Fibroblast of skin of left biceps (primary cell): ENCODE results near the gene FUNDC2.

Experiments used
- DNase-seq, 2 experiments: peaks; one replicate each; pipeline ENCODE4 v3.0.0-alpha.2; 2013; ENCODE audit warnings: low read depth in 2 of 2

FUNDC2 gene

DNA sequence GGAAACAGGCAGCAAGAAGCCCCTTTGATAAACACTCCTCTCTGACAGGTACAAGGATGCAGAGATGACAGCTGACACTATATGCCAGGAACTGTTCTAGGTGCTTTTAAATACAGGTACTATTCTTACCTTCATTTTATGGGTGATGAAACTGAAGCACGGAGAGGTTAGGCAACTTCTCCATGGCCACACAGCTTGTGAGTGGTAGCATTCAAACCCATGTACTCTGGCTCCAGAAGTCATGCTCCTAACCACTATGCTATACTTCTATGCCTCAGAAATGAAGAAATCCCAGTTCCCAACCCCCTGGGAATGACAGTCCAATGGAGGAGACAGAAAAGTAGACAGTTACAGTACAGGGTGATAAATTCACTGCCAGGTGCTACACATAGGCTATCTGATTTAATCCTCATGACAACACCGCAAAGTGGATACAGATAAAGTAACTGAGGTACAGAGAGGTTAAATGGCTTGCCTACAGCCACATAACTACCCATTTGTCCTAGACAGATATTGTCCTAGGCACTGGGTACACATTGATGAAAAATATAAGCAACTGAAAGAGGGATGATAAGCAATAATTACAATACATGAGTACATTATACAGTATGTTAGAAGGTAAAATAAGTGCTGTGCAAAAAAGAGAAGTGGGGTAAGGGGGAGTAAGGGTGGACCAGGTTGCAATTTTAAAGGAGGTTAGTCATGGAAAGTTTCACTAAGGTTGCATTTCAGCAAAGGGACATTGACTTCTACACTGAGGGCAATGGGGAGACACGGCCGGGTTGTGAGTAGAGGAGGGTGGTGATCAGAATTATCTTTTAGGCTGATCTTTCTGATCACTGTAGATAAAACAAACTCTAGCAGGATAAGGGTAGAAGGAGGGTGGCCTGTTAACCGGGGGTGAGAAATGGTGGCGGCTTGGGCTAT lies 2.5 kb upstream of the FUNDC2 start:
- DNase-seq, result no peak

DNA sequence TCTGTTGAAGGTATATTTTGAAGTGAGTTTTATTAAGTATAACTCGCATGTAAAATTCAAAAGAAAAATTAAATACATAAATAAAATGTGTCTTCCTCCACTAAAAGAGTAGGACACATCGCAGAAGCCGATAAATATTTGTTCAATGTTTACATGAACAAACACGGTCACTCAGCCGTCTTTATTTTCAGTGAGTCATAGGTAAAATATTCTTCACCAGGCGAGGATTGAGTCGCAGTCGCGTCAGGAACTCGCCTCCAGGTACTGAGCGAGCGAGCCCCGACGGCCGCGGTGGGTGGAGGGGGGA lies 271 bp upstream of the FUNDC2 start:
- DNase-seq, result no peak

DNA sequence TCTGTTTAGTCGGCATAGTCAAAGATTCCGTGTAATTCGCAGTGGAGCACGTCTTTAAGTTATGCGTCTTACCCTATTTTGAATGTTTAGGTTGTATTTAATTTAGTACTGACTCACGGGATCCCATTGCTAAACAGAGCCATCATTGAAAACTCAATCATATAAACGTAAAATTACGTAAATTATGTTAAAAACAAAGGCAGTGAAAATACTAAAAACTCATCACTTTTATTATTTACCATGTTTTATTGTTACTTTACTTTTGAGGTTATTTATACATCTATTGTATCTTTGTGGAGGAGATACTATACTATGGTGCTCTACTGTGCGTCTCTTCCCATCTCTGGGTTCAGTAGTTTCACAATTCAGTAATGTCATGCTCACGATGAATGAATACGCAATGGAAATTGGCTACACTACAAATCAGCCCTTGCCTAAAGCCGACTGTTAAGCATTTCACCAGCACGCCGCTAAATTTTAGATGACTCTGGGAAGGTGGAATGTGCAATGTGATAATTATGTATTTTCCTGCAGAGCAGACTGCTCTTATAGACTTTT lies 944 bp downstream of the FUNDC2 start:
- peak; percentile 33 to 37 for DNase-seq

DNA sequence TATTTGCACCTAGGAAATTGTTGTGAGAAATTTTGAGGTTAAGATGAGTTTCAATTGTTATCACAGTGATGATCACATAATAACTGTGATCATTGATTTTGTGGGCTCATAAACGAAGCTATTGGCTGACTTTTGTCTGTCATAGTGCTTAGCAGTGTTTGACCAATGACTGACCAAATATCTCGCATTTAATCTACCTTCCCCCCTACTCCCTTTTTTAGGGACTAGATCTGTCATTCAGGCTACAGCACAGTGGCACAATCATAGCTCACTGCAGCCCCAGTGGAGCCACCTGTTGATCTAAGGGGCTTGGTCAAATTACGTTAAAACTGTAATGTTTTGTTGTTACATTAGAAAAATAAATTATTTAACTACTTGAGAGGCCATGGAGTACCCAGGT lies 1.5 kb downstream of the FUNDC2 start:
- no peak for DNase-seq

DNA sequence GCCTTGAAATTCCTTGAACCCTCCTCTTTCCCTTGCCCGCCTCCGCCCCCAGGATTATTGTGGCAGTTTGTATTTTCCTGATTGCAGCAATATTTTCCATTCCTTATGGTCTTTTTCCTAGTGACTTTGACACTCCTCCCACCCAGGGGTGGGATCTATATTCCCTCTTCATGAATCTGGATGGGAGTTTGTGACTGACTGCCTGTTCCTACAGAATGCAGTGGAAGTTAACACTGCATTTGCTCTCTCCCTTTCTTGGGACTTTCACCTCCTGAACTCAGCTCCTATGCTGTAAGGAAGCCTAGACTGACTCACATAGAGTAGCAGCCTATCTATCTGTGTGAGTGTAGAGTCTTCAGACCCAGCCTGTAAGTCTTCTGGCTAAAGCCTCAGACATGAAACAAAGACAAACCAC lies 2.2 kb downstream of the FUNDC2 start:
- no peak for DNase-seq

DNA sequence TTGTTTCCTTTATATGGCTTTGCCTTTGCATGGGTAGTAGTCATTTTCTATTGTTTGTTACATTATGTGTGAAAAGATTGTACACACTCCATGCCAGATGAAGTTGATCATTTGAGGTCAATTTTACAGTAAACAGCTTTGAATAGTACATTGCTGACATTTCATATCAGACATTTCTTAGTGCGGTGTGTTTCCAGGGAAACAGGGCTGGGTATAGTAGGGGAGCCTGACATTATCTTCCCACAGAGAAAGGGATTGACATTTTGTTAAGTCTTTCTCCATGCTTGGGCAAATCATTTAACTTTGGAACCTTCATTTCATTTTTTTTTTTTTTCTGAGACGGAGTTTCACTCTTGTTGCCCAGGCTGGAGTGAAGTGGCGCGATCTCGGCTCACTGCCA lies 5.0 kb downstream of the FUNDC2 start:
- no peak for DNase-seq

DNA sequence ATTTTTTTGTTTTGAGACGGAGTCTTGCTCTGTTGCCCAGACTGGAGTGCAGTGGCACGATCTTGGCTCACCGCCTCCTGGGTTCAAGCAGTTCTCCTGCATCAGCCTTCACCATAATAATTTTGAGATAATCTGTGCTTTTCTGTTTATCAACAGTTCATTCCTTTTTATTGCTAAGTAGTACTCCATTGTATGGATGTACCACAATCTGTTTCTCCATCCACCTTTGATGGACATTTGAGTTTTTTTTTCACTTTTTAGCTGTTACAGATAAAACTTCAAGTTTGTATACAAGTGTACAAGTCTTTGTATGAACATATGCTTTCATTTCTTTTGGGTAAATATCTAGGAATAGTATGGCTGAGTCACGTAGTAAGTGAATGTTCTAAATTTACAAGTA lies 9.0 kb downstream of the FUNDC2 start:
- no peak for DNase-seq

DNA sequence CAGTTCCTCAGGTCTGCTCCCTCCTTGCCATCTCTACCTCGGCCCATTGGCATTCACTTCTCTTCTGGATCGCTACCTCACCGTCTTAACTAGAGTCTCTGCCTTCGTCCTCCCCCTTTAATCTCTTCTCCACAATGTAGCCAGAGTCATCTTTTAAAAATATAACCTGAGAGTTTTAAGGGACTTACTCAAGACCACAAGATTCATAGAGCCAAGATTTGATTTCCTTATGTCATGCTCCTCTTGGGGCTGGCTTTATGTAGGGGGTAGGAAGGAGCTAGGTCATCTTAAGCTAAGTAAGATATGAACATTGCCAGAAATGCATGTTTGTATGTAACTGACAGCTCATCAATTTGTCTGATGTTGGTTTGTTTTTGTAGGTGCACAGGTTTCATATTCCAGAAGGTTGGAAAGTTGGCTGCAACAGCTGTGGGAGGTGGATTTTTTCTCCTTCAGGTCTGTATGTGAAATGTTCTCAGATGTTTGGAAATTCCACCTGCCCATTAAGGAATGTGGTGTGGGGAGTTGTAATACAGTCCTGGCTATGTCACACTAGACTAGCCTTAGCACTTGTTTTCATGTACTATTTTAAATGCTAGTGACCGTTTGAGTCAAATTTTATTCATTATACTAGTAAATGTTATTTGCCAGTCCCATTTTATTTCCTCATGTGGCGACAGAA lies 19.6 kb downstream of the FUNDC2 start:
- DNase-seq, result no peak

DNA sequence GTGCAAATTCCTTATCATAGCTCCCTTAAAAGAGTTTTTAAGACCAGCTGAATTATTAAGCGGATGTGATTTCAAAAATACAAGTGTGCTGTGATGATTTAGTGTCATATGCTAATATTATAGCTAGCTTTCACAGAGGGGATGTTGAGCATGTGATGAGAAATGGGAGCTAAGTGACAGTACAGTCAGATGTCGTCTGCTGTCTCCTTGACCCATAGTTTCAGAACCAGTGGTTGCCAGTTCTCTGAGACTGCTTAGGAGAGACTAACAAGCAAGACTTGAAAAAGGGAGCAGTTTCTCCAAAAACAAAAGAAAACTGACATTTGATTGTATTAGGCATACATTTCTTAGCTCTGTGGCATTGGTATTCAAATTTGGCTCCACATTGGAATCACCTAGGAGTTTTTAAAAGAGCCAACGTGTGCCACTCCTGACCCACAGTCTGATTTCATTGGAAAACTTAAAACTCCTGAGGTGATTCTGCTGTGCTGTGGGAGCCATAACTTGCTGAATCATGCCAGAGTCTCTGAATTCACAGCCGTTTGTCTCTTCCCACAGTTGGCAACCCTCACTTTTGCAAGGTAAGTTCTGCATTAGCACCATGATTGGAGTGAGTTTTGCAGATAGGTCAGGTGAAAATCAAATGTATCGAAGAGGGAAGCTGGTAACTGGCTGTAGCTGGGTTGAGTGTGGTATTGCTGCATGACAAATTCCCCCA lies 20.3 kb downstream of the FUNDC2 start:
- DNase-seq, result no peak

DNA sequence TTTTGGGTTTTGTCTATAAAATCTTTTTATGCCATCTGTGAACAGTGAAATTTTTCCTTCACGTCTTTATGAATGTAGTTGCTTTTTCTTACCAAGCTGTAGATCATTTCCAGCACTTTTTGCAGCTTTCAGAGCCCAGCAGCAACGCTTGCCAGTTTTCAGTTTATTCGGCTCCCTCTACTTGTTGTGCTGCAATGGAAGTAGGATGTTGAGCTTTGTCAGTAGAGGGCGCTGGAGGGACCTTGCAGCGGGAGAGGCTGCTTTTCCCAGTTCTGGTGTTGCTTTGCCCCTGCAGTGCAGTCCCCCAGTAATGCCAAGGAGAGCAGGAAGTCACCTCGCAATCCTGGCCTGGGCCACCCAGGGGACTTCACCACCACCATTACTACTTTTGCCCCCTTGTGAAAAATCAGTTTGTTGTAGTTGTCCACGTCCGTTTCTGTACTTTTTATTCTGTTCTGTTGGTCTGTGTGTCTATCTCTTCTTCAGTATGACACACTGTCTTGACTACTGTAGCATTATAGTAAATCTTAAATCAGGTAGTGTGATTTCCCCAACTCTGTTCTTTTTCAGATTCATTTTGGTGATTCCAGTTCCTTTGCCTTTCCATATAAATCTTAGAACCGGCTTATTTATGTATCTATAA lies 22.5 kb downstream of the FUNDC2 start:
- no peak for DNase-seq

DNA sequence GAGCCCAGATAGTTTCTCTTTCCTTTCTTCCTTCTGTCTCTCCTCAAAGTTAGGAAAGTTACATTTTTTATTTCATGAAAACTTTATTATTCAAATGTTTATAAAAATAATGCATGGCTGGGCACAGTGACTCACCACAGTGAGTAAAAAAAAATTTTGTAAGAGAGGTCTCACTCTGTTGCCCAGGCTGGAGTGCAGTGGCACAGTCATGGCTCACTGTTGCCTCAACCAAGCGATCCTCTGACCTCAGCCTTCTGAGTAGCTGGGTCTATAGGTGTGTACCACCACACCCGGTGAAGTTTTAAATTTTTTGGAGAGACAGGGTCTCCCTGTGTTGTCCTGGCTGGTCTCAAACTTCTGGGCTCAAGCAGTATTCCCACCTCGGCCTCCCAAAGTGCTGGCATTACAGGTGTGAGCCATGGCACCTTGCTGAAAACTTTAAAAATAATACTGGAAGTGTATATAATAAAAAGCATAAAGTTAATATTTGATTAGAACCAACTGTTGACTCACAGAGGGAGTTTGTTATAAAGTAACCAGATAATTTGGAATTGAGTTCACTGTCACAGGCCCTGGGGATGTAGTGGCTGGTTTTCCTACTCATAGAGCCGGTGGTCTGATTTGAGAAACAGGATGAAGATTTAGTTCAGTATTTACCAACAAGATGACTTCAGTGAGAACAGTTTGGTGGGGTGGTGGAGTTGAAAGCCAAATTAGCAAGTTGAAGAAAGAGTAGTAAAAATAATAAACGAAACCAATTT lies 26.3 kb downstream of the FUNDC2 start:
- DNase-seq, result no peak

DNA sequence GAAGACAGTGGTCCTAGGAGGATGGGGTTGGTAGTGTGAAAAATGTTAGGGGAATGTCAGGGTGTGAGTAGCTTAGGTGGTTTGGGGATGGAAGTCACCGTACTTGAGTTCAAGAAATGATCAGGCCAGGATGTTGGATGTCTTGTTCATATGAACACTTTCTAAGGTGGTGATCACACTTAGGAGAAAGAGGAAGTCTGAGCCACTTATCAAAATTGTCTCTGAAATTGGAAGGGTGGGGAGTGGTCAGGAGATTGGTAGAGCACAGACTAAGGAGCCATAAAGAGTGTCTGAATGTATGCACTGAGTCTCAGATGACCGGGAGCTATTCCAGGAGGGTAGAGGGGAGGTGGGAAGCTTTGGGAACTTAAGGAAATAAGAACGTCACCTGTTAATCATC lies 27.0 kb downstream of the FUNDC2 start:
- no peak for DNase-seq

DNA sequence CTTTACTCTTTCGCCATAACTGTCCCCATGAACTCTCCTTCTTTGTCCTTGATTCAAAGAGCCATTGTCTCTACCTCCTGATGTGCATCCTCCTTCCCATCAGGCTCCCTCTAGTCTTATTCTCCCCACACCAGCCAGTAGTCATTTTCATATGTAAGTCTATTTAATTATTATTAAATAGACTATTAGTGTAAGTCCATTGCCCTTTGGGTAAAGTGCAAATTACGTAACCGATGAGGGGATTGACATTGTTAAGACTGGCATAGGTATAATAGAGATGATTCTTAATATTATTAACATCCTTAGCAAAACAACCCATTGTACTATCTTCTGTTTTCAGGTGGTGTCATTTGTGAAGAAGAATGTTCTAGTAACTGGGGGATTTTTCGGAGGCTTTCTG lies 27.6 kb downstream of the FUNDC2 start:
- no peak for DNase-seq

DNA sequence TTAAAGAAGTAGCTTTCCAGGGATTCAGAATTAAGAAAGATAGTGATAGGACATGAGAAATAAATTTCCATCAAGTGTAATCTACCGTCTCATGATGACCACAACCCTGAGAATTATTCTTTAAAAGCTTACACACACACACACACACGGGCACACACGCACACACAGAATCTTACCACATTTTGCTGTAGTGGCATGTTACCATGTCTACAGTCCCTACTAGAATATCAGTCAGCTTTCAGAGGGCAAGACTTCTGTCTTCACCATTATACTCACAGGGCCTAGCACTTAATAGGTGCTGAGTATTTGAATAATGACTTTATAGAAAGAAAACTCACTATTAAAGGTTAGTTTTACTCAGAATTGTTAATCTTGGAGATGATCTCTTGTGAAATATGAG lies 28.9 kb downstream of the FUNDC2 start:
- DNase-seq, result no peak

DNA sequence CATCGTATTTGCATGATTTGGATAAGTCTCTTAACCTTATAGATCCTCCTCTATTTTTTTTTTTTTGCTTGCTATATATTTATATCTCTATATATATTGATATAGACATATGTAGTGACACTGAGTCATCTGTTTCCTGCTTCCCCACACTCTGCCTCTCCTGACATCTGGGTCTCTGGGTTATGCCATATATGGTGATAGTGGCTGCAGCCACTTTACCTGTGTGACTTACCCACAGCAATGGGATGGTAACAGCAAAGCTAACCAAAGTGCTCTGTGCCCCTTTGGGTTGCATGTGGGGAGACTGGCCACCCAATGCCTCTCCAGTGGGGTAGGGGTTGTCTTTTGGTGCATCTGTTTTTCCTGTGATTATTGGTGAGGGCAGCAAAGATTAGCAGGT lies 29.8 kb downstream of the FUNDC2 start:
- DNase-seq, result no peak

DNA sequence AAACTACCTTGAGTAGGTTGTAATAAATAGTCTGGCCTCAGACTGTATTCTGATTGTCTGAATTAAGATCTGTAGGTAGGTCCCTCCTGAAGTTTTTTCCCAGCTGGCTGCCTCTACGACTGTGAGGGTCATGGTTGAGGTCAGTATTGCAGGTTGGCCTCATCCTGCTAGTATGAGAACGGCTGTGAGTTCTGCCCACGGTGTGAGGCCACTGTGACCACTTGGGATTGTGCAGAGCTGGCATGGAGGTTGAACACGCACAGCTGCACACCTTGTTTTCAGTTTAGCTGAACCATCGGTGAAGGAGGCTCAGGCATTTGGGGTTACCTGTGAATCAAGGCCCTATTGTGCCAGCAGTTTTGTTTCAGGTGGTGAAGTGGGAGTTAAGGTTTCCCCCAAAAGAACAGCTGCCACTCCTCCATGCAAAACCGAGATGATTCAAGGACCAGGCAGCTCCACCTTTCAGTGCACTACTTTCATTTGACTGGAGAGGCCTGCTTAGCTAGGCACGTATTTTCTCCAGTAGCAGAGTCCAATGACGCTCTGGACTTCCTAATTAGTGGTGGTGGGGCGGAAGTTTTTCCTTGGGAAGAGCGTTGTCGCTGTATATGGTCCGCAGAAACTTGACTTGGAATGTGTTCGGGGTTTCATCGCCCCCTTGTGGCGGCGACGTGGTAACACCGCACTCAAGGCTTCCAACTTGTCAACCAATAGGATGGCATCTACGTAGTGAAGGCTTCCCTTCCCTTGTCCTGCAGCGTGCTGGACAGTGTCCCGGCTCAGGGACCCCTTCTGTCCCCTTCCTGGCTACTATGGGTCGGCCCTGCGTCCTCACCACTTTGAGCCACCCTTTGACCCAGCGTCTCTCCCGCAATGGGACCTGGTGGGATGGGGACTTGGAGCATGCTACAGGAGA lies 30.5 kb downstream of the FUNDC2 start:
- peak in 1 of 2 experiments; percentile 33 for DNase-seq

DNA sequence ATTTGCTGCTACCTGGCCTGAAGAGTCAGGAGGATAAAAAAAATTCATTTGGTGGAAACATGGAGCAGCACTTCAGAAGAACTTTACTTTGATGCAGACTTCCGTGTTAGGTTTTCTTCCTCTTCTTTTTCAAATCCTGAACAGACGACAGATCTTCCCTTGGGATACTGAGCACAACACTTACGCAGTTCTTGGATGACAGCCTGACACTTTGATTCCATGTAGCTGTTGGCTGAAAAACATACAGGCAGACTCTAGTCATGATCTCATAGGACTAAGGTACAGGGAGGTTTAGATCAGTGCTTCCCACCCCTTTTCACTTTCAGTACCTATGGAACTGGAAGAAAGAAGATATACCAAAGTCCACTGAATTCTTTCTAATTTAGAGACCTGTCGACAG lies 35.1 kb downstream of the FUNDC2 start:
- DNase-seq, result no peak

DNA sequence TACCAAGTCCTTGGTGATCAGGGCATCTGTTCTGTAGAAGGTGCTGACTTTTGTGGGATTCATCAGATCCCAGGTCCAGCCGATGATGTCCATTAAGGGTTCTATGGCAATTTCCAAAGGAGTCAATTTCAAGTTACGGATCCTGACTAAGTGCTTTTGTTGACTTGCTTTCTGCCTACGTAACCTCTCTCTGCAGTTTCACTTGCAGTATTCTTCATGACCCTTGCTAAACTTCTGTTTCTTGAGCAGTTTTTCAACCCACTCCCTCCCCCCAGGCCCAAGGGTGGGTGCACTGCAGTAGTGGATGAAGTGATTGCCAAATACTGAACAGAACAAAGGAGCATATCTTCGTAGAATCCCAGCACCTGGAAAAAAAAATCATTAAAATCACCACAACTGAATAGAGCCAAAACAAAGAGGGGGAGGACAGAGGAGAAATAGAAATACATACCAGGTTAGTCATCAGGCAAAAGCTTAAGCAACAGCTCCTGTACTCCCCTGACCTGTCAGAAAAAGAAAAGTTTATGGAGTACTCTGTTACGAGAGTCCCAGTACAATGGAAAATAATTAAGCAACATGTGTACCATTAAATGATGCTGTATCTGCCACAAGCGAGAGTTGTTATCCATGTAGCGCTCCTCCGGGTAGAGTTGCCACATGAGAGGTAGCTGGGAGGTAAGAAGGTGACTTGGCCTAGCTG lies 38.5 kb downstream of the FUNDC2 start:
- no peak for DNase-seq

DNA sequence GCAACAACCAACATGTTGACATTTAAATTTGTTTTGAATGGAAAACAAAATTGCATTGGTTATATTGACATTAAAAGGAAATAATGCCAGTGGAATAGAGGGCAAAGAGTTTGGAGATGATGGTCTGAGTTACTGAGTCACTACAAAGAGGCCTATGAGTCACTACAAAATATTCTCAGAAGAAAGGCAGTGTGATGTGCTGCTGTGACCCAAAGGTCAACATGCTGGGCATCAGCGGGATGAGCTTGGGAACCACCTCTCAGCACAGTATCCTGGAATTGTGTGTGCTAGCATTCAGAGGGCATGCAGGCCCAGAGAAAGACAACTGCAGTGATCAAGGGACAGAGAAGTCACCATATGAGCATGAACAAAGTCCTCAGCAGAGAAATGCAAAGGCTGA lies 41.5 kb downstream of the FUNDC2 start:
- no peak for DNase-seq

DNA sequence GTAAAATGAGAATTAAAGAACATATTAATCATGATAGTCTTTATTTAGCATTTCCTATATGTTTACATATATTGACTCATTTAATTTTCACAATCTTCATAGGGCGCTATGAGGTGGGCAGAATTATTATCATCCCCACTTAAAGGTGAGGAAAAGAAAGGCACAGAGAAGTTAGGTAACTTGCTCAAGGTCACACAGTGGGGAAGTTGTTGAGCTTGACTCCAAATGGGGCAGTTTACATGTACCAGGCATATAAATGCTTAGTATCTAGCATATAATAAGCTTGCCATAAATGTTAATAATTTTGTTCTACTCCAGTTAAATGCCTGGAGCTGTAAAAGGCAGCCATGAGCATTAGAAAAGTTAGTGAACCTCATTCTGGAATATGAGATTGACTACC lies 42.8 kb downstream of the FUNDC2 start:
- DNase-seq, result no peak
